GM18909 (cell line): ENCODE data around the gene ICAM5.

Source experiments
- ATAC-seq: cut with Tn5 transposase; IDR thresholded peaks from one replicate; pipeline ENCODE4 v1.9.1; 2021; ENCODE audit warnings: mild to moderate bottlenecking; ENCODE audit not compliant: unreplicated experiment, poor library complexity

Gene ICAM5

GRCh38 chr19:10317045-10317856, 27.5 kb downstream of the ICAM5 start:
- ATAC-seq = no peak

- no peak for ATAC-seq
These were observed 28.2 kb downstream of the ICAM5 start for GRCh38 chr19:10317857-10318462.

GRCh38 chr19:10318807-10319682, 29.3 kb downstream of the ICAM5 start:
- ATAC-seq = no peak

- no peak for ATAC-seq
These were observed 31.1 kb downstream of the ICAM5 start for GRCh38 chr19:10320602-10321416.

- ATAC-seq = no peak
These were observed 31.7 kb downstream of the ICAM5 start for GRCh38 chr19:10321417-10321797.

GRCh38 chr19:10321874-10322835, 32.4 kb downstream of the ICAM5 start:
- no peak for ATAC-seq

GRCh38 chr19:10325732-10326131, 36.0 kb downstream of the ICAM5 start:
- no peak for ATAC-seq

- no peak for ATAC-seq
These were observed 38.0 kb downstream of the ICAM5 start for GRCh38 chr19:10327793-10328192.

GRCh38 chr19:10328558-10329429, 39.0 kb downstream of the ICAM5 start:
- ATAC-seq = no peak

- no peak for ATAC-seq
These were observed 39.8 kb downstream of the ICAM5 start for GRCh38 chr19:10329555-10329954.

GRCh38 chr19:10332158-10332964, 42.6 kb downstream of the ICAM5 start:
- ATAC-seq = no peak

- ATAC-seq = peak; percentile 87
These were observed 43.4 kb downstream of the ICAM5 start, which contains the start of gene RAVER1 for GRCh38 chr19:10332965-10333757. TSS of gene RAVER1 (minus strand) at chr19:10333529. CDS start at chr19:10333507, 22 bp downstream.

GRCh38 chr19:10333758-10334587, 44.2 kb downstream of the ICAM5 start:
- peak; percentile 5 for ATAC-seq

- no peak for ATAC-seq
These were observed 45.0 kb downstream of the ICAM5 start for GRCh38 chr19:10334588-10335351.
